ENCODE data around the gene S100A13.

DNA sequence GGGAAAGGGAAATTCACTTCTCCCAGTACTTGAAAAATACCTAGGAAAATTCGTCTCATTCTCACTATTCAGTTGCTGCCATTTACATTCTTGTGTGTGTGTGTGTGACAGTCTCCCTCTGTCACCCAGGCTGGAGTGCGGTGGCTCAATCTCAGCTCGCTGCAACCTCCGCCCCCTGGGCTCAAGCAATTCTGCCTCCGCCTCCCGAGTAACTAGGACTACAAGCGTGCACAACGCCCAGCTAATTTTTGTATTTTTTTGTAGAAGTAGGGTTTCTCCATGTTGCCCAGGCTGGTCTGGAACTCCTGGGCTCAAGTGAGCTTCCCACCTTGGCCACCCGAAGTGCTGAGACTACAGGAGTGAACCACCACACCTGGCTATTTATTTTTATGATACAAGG is 32.4 kb upstream of the S100A13 start:
- TF ChIP-seq ZNF274 (IDR thresholded peaks at IDR 0.05; ENCODE audit: low read depth, low read length) (no peak), YY1 (IDR thresholded peaks at IDR 0.05; ENCODE audit: insufficient read depth, insufficient read length) (no peak), SUZ12 (IDR thresholded peaks at IDR 0.05; ENCODE audit: extremely low read depth, insufficient read depth, insufficient read length) (no peak)
